ENCODE data around the gene GCNT2.

DNA sequence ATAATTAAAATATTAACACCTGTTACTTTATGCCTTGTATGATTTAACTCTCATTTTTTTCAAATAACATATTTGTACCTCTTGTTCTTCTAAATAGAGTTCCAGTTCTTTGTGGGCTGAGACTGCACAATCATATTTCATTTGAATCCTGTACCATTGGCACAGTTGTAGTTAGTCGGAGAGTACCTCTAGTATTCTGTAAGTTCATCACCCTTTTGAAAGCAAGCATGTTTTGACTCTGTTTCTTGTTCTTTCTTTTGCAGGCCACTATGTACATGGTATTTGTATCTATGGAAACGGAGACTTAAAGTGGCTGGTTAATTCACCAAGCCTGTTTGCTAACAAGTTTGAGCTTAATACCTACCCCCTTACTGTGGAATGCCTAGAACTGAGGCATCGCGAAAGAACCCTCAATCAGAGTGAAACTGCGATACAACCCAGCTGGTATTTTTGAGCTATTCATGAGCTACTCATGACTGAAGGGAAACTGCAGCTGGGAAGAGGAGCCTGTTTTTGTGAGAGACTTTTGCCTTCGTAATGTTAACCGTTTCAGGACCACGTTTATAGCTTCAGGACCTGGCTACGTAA, 105.1 kb downstream of the GCNT2 start:
- TF ChIP-seq, protein P1, sequence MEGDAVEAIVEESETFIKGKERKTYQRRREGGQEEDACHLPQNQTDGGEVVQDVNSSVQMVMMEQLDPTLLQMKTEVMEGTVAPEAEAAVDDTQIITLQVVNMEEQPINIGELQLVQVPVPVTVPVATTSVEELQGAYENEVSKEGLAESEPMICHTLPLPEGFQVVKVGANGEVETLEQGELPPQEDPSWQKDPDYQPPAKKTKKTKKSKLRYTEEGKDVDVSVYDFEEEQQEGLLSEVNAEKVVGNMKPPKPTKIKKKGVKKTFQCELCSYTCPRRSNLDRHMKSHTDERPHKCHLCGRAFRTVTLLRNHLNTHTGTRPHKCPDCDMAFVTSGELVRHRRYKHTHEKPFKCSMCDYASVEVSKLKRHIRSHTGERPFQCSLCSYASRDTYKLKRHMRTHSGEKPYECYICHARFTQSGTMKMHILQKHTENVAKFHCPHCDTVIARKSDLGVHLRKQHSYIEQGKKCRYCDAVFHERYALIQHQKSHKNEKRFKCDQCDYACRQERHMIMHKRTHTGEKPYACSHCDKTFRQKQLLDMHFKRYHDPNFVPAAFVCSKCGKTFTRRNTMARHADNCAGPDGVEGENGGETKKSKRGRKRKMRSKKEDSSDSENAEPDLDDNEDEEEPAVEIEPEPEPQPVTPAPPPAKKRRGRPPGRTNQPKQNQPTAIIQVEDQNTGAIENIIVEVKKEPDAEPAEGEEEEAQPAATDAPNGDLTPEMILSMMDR (IDR thresholded peaks at IDR 0.05), result no peak
- no peak for TF ChIP-seq POLR2A (IDR thresholded peaks at IDR 0.05)
